Skeletal muscle tissue (tissue), 4 donors: ENCODE data around the gene FNDC3B. TPM values are rescaled to one million over a fixed set of nuclear protein-coding genes. Genes with fewer than 3 reads are reported as not detected.

Experiments used
- H3K27ac ChIP-seq: one replicate; pipeline ENCODE4 v1.7.0; 2013; ENCODE audit warnings: mild to moderate bottlenecking, low read depth, low read length, inconsistent platforms
- H3K27me3 ChIP-seq, 3 donors: one replicate each; pipeline ENCODE4 v1.7.0; 2013; ENCODE audit warnings: low read length in 3 of 3; ENCODE audit not compliant: control insufficient read depth in 3 of 3, insufficient read depth in 3 of 3
- H3K36me3 ChIP-seq, 3 donors: one replicate each; pipeline ENCODE4 v1.7.0; 2013; ENCODE audit warnings: low read length in 3 of 3; ENCODE audit not compliant: control insufficient read depth in 3 of 3, insufficient read depth in 3 of 3
- H3K4me1 ChIP-seq, 3 donors: one replicate each; pipeline ENCODE4 v1.7.0; 2013; ENCODE audit warnings: low read length in 3 of 3, mild to moderate bottlenecking in 3 of 3; ENCODE audit not compliant: control insufficient read depth in 3 of 3, insufficient read depth in 3 of 3
- H3K4me3 ChIP-seq, 3 donors: one replicate each; pipeline ENCODE4 v1.7.0; 2013; ENCODE audit warnings: low read length in 3 of 3
- H3K9ac ChIP-seq, 3 donors: one replicate each; pipeline ENCODE4 v1.7.0; 2013; ENCODE audit warnings: low read length in 3 of 3, mild to moderate bottlenecking in 3 of 3, moderate library complexity in 2 of 3, low read depth in 1 of 3
- H3K9me3 ChIP-seq, 3 donors: one replicate each; pipeline ENCODE4 v1.7.0; 2013; ENCODE audit warnings: low read length in 3 of 3; ENCODE audit not compliant: control insufficient read depth in 3 of 3
- total RNA-seq: library from RNA; depleted of rRNA; stranded (reverse); fragments of >200 nt; gene quantifications from one replicate; pipeline ENCODE4 v1.2.3, GENCODE V29; 2014
- donor health status: Osteomylitis.

FNDC3B gene
- total RNA-seq, 1 donor from 2014 or later: 140 TPM

DNA sequence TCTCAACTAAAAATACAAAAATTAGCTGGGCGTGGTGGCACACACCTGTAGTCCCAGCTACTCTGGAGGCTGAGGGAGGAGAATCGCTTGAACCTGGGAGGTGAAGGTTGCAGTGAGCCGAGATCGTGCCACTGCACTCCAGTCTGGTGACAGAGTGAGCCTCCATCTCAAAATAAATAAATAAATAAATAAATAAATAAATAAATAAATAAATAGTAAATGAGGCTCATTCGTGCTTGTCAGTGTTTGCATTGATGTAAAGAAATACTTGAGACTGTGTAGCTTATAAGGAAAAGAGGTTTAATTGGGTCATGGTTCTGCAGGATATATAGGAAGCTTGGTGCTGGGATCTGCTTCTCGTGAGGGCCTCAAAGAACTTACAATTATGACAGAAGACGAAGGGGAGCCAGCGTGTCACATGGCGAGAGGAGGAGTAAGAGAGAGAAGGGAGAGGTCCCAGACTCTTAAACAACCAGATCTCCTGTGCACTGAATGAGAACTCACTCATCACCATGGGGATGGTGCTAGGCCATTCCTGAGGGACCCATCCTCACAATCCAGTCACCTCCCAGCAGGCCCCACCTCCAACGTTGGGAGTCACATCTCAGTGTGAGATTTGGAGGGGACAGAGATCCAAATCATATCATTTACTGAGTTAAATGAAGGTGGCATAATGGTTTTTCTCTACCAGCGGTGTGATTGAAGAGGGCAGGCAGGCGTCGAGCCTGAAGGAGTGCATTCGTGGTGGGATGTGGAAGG is 104.5 kb downstream of the FNDC3B start:
- Histone ChIP-seq H3K4me1 (peaks cover 34 to 48% (median 43%) of the 10 kb centered on the region in 3 donors), H3K27me3 (no peaks in the 10 kb centered on the region), H3K9ac (no peak overlapping the region), H3K36me3 (no peaks in the 10 kb centered on the region), H3K9me3 (no peaks in the 10 kb centered on the region), H3K27ac (no peak overlapping the region), H3K4me3 (no peak overlapping the region)

DNA sequence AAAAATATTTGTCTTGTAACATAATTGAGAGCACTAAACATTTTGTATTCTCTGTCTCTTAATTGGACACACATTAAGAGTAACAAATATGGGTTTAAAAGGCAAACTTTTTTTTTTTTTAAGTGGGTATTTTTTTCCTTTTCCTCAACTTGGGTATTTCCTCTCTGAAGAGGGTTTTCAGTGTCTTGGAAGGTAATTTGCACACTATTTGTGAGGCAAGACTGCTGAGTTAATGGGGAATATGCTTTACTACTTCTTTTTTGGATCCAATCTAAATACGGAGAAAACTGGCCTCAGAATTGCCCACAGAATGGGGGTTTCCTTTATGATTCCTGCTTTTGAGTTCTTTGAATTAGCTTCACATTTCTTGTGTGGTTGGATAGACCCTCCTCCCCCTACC is 105.2 kb downstream of the FNDC3B start:
- no peaks in the 10 kb centered on the region for H3K36me3 ChIP-seq
- H3K27ac ChIP-seq: no peak overlapping the region
- peaks cover 28 to 41% (median 38%) of the 10 kb centered on the region in 3 donors for H3K4me1 ChIP-seq
- no peaks in the 10 kb centered on the region for H3K9me3 ChIP-seq
- H3K9ac ChIP-seq: no peak overlapping the region
- H3K4me3 ChIP-seq: no peak overlapping the region
- no peaks in the 10 kb centered on the region for H3K27me3 ChIP-seq

DNA sequence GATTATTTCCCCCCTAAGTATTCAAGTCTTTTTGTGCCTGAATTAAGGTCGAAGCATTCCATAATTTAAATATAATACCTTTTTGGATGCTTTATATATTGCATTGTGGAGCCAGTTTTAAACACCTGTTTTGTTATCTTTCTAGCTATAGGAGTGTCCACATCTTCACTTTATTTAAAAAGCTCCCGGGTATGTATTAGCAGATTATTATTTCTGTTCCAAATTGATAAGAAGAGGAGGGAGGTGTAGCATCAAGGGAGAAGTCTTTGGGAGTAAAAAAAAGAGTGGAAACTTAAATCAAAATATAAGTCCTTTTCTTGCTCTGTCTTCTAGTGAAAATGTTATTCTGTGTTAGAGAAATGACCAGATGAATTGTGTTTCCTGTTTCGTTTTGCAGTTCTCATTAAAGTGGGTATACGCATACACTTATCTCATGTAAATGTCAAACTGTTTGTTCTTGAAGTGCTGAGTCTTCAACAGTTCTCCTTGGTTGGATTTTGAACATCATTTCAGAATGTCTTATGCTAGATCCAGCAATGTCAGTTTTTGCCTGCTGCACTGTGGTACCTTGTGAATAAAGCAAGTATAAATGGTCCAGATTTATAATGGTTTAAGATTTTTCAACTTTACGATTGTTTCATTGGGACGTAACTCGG is 105.8 kb downstream of the FNDC3B start:
- no peak overlapping the region for H3K4me3 ChIP-seq
- peaks cover 22 to 36% (median 33%) of the 10 kb centered on the region in 3 donors for H3K4me1 ChIP-seq
- H3K27me3 ChIP-seq: no peaks in the 10 kb centered on the region
- H3K9ac ChIP-seq: no peak overlapping the region
- H3K36me3 ChIP-seq: no peaks in the 10 kb centered on the region
- H3K9me3 ChIP-seq: no peaks in the 10 kb centered on the region
- no peak overlapping the region for H3K27ac ChIP-seq

DNA sequence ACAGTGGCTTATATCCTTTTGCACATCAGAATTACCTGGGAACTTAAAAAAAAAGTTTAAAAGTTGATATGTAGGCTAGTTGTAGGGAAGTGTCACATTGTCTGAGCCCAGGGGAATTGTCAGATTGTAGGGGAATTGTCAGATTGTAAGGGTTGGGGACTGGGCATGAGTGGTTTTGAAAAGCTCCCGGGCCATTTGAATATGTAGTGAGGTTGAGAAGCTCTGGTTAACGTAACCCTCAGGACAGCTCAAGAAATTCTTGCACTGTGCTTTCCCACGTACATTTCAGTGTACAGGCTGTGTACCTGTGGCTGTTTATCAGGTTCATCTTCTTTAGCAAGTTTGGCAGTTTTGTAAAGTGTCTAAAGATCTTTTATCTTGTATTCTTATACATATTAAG is 107.0 kb downstream of the FNDC3B start:
- Histone ChIP-seq H3K9me3 (no peaks in the 10 kb centered on the region), H3K4me3 (no peak overlapping the region), H3K27me3 (no peaks in the 10 kb centered on the region), H3K27ac (no peak overlapping the region), H3K4me1 (peaks cover 14 to 24% (median 21%) of the 10 kb centered on the region in 3 donors), H3K9ac (no peak overlapping the region), H3K36me3 (no peaks in the 10 kb centered on the region)

GRCh38 chr3:172147113-172147818 is 107.9 kb downstream of the FNDC3B start:
- Histone ChIP-seq H3K4me3 (no peak overlapping the region), H3K9me3 (no peaks in the 10 kb centered on the region), H3K36me3 (no peaks in the 10 kb centered on the region), H3K9ac (no peak overlapping the region), H3K4me1 (peaks cover 14 to 25% (median 20%) of the 10 kb centered on the region in 3 donors), H3K27me3 (no peaks in the 10 kb centered on the region), H3K27ac (no peak overlapping the region)

GRCh38 chr3:172148241-172148640 is 108.9 kb downstream of the FNDC3B start:
- Histone ChIP-seq H3K9ac (no peak overlapping the region), H3K36me3 (no peaks in the 10 kb centered on the region), H3K4me3 (no peak overlapping the region), H3K27me3 (no peaks in the 10 kb centered on the region), H3K4me1 (peaks cover 23 to 29% (median 24%) of the 10 kb centered on the region in 3 donors), H3K9me3 (no peaks in the 10 kb centered on the region), H3K27ac (no peak overlapping the region)

- Histone ChIP-seq H3K4me1 (peaks cover 30 to 35% (median 31%) of the 10 kb centered on the region in 3 donors), H3K27ac (no peak overlapping the region)
These were observed 109.6 kb downstream of the FNDC3B start for GRCh38 chr3:172148702-172149565.

GRCh38 chr3:172150268-172150667 is 110.9 kb downstream of the FNDC3B start:
- Histone ChIP-seq H3K27me3 (no peaks in the 10 kb centered on the region), H3K4me1 (peaks cover 34 to 44% (median 40%) of the 10 kb centered on the region in 3 donors), H3K27ac (no peak overlapping the region), H3K4me3 (no peak overlapping the region), H3K9me3 (no peaks in the 10 kb centered on the region), H3K9ac (no peak overlapping the region), H3K36me3 (no peaks in the 10 kb centered on the region)

More at GRCh38 chr3:172148702-172149565, 109.6 kb downstream of the FNDC3B start:
- Histone ChIP-seq H3K9ac (no peak overlapping the region), H3K9me3 (no peaks in the 10 kb centered on the region), H3K27me3 (no peaks in the 10 kb centered on the region), H3K4me3 (no peak overlapping the region), H3K36me3 (no peaks in the 10 kb centered on the region)

- no peaks in the 10 kb centered on the region for H3K27me3 ChIP-seq
- H3K4me3 ChIP-seq: no peak overlapping the region
- no peaks in the 10 kb centered on the region for H3K36me3 ChIP-seq
- no peaks in the 10 kb centered on the region for H3K9me3 ChIP-seq
- H3K9ac ChIP-seq: no peak overlapping the region
- peaks cover 36 to 52% (median 48%) of the 10 kb centered on the region in 3 donors for H3K4me1 ChIP-seq
- H3K27ac ChIP-seq: no peak overlapping the region
These were observed 111.7 kb downstream of the FNDC3B start for GRCh38 chr3:172150913-172151650.
